GM21526 (cell line): ENCODE measurements around the gene OSM.
"Not testable (repeated sequence)": the region's sequence is repeated elsewhere in the genome, so short reads cannot be mapped to it uniquely, and the experiment has no call there.

ENCODE experiments used
- ATAC-seq: cut with Tn5 transposase; IDR thresholded peaks from one replicate; pipeline ENCODE4 v1.9.1; 2021; ENCODE audit warnings: moderate library complexity; ENCODE audit not compliant: unreplicated experiment, low FRiP score

Gene OSM

DNA sequence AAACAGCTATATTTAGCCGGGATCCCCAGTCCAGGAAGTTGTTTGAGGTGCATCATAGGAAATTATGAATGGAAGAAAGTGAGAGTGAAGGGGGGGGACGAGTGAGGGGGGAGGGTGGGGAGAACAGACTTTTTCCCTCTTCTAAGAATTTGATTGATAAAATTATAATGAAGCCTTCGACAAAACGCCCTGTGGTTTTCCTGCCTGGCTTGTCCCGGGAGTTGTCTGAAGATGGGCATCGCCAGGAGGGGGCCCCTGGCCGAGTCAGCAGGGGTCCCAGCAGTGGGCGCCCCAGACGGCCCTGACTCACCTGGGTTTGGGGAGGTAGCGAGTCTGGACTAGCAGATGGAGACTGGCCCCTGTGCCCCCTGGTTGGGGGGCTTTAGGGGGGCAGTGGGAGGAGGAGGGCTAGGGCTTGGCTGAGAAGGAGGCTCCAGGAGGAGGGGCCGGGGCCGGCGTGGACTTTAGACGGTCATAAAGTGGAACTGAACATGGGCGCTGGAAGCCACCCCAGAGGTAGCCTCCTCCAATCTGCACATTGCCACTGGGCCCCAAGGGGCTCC, 19.8 kb downstream of the OSM start:
- no peak for ATAC-seq

DNA sequence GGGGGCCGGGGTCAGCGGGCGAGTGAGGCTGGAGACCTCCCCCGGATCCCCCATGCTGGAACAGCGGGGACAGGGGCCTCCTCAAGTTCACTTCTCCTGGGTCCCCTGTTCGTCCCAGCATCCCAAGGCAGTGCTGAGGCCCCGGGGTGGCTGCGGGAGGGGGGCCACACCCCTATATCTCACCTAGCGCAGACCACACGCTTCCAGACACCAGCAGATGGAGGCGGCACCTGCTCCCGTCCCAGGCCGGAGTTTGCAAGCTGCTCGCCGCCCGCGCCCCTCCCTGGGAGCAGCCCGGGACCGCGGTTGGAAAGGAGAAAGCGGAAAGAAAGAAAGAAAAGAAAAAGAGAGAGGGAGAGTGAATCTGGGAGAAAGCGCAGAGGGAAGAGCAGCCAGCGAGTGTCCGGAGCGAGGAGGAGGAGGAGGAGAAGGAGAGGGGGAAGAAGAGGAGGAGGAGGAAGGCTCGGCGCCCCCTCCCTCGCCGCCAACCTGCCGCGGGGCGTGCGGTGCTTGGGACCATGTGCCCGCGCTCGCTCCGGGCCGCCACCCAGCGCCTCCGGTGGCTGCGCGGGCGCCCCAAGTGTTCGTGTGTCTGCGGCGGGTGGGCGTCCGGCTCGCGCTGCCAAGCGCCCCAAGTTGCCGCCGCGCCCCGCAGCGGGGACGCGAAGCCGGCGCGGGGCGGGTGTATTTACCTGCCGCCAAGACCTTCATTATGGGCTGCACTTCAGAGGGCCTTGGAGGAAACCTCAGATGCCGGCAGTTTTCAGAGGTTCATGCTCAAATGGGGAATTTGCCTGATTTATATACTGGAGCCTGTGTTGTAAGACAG, 20.5 kb downstream of the OSM start, which contains the start of gene LIF:
LIF (minus strand) TSS at position 775 of the 829 bp plus-strand sequence; CDS start at position 711, 64 bp downstream.
- no peak for ATAC-seq

DNA sequence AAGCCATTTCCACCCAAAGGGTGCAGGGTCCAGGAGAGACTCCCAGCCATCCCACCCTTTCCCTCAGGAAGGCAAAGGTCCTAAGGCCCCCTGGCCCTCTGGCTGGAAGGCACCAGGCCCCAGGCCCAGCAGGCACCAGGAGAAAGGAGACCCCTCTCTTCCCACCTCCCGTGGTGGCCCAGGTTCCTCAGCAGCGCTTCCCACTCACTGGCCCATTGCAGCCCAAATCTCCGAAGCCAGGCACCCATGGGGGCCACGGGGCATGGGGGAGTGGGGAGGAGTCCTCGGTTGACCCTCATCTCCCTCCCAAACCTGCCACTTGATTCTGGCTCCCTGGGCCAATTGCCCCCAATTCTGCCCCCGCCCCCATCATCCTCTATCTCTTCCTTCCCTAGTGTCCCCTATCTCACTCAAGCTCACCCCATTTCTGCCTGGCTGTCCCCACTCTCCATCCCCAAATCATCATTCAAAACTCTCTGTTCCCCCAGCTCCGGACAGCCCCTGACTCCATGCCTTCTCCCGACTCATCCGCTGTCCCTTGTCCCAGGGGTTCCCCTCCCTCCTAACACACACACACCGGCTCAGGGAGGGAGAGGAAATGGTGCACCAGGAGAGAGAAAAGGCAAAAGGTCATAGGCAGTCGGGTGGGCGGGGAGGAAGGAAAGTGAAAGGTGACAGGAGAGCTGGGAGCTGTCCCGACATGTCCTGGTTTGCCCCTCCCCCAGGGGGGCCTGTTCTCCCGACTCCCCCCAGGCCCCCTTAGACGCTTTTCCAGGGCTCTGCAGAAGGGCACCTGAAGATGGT, 21.3 kb downstream of the OSM start:
- no peak for ATAC-seq

DNA sequence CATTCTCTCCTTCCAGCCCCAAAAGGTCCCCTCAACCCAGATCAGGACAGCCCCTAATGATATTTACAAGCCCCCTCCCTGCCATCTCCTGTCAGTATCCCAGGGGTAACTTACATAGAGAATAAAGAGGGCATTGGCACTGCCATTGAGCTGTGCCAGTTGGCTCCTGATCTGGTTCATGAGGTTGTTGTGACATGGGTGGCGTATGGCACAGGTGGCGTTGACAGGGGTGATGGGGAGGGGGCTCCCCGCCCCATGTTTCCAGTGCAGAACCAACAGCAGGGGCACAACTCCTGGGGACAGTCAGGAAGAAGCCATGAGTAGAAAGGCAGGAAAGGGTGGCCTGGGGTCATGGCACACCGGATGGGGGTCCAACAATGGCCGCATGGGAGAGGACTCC, 22.0 kb downstream of the OSM start:
- no peak for ATAC-seq

DNA sequence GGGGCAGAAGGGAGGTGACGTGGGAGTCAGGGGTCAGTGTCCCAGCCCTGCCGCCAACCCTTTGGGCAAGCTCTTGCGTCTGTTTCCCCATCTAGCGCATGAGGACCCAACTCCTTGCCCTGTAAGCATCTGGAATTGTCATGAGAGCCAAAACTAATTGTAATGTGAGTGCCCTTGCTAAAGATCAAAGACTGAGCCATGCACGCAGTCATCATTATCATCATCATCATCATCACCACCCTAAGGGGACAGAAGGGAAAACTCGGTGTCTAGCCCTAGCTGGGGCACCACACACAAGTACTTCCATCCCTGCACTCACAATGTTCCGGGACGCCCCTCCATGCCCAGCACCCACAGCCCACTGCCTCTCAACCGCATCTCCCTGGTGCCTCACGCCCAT, 22.6 kb downstream of the OSM start:
- ATAC-seq = no peak

DNA sequence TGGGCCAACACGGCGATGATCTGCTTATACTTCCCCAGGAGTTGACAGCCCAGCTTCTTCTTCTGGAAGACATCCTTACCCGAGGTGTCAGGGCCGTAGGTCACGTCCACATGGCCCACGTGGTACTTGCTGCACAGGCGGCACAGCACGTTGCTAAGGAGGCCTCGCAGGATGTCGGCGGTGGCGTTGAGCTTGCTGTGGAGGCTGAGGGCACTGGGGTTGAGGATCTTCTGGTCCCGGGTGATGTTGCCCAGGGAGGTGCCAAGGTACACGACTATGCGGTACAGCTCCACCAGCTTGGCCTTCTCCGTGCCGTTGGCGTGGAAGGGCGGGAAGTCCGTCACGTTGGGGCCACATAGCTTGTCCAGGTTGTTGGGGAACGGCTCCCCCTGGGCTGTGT, 23.0 kb downstream of the OSM start:
- no peak for ATAC-seq

DNA sequence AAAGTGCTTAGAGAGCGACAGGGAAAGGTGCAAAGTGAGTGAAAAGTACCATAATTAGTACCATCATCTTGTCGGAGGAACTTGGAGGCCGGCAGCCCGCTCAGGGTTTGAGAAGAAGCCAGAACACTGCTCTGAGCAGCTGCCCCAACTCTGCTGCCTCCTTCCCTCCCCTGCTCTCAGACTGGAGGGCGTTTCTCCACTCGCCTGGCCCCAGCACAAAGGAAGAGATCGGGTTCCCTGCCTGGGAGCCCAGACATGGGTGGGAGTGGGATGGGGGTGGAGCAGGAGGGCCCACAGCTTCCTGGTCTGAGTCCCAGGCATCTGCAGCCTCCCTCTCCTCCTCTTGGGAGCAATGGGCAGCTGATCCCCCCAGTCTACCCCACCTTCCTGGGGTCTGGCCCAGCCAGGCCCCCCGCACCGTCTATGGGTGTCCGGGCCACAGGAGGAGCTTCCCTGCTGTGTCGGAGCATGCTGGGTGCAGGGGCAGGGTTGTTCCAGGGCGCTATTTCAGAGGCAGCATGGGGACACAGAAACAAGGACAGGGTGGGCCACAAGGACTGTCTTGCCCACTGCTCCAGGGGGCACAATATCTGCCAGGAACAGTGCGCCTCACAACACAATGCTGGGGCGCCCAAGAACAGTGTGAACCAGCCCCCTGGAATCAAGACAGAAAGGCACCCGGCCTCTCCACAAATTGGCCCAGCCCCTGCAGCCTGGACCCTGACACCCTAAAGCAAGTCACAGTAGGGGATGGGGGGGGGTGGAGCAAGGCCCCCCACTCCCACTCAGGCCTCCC, 24.9 kb downstream of the OSM start:
- ATAC-seq = no peak

DNA sequence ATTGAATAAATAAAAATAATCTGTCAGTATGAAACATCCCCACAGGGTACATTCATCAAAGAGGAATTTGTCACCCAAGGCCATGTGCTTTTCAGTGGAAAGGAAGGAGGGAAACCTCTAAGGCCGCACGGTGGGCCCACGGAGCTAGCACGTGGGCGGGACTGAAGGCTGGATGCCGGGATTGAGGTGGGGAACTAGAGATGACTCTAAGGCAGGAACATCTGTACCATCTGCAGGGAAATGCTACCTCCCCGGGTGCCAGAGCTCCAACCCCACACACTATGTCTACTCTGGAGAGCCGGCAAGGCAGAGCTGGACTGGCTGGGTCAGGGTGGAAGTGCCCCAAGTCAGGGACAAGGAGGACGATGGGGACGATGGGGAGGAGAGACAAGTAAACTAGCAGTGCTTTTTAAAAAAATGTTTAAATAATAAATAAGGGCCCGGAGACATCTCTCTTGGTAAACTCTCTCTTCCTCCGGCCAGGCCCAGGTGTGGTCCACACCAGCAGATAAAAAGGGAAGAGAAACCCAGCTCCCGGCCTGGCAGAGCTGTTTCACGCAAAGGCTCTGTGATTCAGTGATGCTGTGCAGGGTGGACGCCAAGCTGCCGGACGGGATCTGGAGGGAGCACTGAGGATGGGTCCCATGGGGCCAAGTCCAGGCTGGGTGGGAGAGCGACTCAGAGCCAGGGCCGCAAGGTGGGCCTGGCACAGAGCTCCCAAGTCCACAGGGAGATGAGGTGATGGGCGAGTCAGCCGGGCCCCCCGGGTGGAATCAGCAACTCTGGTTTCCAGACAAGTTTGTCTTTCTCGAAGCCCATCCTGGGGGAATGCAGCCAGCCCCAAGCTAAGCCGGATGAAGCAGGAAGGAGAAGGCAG, 25.9 kb downstream of the OSM start:
- ATAC-seq = no peak

DNA sequence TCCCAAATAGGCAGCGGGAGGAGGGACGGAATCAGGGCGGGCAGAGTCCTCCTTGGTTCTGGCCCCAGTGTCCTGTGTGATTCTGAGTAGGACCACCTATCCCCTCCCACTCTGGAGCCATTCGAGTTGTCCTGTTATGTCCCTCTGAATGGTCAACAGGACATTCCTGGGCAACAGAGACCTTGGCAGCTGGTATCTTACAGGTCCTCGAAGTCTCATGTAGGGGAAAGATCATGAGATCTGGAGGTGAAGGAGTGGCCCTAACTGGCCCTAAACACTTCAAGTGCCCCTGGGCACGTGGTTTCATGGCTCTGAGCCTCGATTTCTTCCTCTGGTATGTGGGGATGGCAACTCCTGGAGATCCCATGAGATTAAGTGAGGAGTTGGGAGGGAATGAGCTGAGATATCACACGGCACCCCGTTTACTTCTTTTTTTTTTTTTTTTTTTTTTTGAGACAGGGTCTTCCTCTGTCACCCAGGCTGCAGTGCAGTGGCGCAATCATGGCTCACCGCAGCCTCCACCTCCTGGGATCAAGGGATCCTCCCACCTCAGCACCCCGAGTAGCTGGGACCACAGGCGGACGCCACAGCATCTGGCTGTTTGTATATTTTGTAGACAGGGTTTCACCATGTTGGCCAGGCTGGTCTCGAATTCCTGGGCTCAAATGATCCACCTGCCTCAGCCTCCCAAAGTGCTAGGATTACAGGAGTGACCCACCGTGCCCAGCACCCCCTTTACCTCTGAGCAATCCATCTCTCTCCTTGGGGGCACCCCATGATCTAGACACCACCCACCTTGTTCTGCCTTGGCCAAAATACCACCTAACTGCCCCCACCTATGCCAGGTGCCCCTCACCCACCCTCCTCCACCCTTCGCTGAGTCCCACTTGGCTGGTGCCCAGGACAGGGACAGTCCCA, 26.9 kb downstream of the OSM start:
- ATAC-seq = no peak

DNA sequence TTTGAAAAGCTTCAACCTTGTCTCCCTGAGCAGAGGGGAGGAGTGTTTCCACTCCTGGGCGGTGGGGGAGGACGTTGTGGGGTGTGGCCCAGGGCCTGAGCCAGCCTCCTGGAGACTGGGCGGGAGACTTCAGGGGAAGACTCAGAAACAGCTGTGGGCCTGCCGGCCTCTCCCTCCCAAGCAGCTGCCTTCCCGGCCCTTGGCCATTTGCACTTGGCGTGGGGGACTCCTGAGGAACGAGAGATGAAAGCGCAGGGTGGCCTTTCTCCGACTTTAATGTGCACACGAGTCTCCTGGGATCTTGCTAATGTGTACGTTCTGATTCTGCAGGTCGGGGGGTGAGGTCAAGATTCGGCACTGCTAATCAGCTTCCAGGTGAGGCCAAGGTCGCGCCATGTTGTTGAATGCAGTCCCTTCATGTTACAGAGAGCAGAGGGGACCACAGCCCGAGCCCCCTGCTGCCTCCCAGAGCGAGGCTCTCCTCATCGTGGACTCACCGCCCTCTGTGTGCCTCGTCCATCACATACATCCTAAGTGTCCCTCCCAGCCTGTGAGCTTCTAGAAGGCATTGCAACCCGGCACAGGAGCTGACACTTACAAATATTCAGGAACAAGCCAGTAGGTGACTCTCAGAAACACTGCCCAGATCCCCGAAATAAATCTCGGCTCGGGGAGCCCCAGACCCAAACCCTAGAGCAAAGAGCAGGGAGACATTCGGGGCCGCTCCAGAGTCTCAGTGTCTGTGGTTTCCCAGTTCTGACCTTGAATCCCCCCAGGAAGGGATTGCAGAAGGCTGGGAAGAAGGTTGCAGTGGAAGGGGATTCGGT, 27.8 kb downstream of the OSM start:
- ATAC-seq = no peak

DNA sequence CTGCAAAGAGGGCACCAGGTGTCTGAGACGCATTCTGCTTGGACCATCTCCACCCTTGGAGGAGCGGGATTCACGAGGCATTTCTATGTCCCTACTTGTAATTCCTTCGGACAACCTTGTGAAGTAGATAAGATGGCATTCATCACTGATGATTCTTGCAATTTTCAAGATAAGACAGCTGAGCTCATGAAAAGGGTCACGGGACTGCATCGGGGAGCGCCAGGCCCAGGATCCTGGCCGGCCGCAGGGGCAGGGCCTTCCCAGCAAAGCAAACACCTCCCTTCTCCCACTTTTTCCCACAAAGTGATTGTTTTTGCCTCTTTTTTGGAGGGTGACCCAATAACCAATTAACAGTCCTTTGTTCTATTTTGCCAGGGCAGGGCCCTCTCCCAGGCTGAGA, 28.5 kb downstream of the OSM start:
- no peak for ATAC-seq

DNA sequence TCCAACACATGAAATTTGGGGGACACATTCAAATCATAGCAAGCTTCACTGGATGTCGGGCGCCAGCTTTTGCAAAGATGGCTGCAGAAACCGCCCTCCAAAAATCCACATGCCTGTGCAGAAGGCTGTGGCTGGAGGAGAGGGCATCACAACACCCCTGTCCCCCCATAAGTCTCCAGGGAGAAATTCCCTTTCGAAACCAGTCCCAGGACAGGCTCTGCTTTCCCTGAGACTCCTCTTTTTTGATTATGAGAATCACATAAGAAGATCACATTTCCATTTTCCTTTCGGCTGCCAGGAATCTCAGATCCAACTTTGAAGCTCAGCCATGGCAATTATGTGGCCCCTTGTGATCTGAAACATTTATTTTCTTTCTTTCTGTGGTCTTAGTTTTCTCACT, 29.8 kb downstream of the OSM start:
- ATAC-seq = no peak

DNA sequence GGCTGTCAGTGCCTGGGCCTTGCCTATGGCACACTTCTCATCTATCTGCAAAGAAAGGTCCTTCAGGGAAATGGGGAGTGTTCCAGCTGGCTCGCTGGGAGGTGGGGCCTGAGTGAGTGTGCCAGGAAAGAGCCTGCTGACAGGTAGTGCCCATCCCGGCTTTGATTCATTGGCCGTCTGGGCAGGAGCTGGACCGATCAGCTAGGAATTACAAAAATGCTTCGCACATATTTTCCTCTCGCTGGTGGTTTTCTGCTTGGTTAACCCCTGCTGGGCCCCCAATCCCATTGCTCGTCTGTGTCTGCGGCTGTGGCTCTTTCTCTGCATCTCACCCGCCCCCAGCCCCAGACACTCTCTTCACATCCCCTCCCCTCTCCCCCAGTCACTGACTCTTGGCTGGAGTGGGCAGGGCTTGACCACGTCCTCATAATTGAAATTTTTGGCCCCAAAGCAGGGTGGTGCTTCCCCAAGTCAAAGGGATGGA, 30.9 kb downstream of the OSM start:
- ATAC-seq = no peak

DNA sequence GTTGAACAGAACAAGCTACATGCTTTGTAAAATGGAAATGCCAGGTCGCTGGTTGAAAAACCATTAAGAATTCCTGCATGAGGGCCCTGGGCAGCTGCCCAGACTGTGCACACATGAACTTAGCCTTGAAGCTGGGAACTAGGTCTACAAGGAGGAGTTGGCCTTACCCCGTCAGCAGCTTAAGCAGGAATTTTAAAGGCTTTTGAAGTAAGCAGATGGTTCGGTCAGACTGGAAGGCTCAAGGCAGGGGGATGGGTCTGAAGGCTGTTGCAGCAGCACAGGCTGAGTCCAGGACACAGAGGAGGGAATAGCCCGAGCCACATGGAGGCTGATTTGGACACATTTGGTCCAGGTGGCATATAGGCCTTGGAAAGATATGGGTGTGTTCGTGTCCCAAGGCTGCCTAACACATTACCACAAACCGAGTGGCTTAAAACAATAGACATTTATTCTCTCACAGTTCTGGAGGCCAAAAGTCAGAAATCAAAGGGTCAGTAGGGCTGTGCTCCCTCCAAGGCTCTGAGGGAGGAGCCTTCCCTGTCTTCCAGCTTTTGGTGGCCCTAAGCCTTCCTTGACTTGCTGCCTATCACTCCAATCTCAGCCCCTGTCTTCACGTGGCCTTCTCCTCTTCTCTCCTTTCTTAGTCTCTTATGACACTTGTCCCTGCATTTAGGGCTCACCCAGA, 31.7 kb downstream of the OSM start:
- ATAC-seq = no peak

DNA sequence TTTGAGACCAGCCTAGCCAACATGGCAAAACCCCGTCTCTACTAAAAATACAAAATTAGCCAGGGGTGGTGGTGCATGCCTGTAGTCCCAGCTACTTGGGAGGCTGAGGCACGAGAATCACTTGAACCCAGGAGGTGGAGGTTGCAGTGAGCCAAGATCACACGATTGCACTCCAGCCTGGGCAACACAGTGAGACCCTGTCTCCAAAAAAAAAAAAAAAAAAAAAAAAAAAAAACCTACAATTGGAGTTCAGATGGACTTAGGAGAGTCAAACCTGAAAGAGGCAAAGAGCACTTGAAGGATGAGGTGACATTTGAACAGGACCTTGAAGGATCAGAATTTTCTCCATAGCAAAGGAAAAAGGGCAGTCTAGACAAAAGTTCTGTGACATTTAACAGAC, 32.3 kb downstream of the OSM start:
- ATAC-seq = not testable (repeated sequence)

DNA sequence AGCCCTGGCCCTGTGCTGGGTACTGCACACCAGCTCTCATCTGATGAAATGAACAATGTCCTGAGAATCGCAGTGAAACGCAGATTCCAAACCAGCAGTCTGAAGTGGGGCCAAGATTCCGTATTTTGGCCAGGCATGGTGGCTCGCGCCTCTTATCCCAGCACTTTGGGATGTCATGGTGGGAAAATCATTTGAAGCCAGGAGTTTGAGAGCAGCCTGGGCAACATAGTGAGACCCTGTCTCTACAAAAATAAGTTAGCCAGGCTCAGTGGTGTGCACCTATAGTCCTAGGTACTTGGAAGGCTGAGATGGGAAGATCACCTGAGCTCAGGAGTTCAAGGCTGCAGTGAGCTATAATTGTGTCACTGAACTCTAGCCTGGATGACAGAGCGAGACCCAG, 33.1 kb downstream of the OSM start:
- no peak for ATAC-seq

DNA sequence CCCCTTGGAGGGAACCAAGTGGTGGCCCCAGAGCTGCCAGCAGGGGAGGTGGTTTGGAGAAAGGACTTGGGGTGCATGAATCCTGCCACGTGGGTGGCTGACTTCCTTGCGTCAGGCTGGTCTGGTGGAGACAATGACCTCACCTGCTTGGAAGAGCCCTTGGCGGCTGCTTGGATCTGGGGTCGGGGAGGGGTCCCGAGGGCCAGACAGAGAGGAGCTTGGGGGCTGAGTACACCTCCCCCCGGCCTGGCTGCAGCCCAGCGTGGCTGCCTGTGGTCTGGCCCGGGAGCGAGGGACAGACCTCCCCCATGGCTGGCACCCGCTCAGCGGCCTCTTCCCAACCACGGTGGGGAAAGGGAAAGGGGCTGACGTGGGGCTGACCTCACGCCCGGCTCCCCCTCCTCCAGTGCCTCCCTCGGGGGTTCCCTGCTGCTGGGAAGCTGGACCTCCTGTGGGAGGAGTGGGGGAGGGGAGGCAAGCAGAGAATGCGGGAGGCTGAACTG, 33.9 kb downstream of the OSM start:
- ATAC-seq = no peak
